Sigmoid colon (tissue), 7 donors: Measurements from ENCODE around the gene HLA-DOB. TPM values are rescaled to one million over a fixed set of nuclear protein-coding genes. Genes with fewer than 3 reads are reported as not detected.

ENCODE experiments used
- DNase-seq: peaks from one replicate; pipeline ENCODE4 v3.0.0-alpha.2; 2019
- H3K27ac ChIP-seq, 4 donors: fragments of 200-600 bp; sonication (generic); one replicate each; pipeline ENCODE4 v1.5.1; 2016 to 2019; ENCODE audit warnings: mild to moderate bottlenecking in 1 of 4
- H3K27me3 ChIP-seq, 3 donors: fragments of 200-600 bp; sonication (generic); one replicate each; pipeline ENCODE4 v1.5.1; 2019; ENCODE audit warnings: mild to moderate bottlenecking in 1 of 3
- H3K36me3 ChIP-seq, 4 donors: fragments of 200-600 bp; sonication (generic); one replicate each; pipeline ENCODE4 v1.5.1; 2016 to 2019
- H3K4me1 ChIP-seq, 4 donors: fragments of 200-600 bp; sonication (generic); one replicate each; pipeline ENCODE4 v1.5.1; 2017 to 2019
- H3K4me3 ChIP-seq, 4 donors: fragments of 200-600 bp; sonication (generic); one replicate each; pipeline ENCODE4 v1.5.1; 2017 to 2019; ENCODE audit warnings: mild to moderate bottlenecking in 2 of 4, moderate library complexity in 1 of 4
- H3K9me3 ChIP-seq, 4 donors: fragments of 200-600 bp in 3 of 4; sonication (generic) in 3 of 4; one replicate each; pipeline versions ENCODE4 v1.5.1 to v1.6.1; 2013 to 2019
- EP300 ChIP-seq, 4 donors: sonication (generic); formaldehyde crosslinking; IDR thresholded peaks; one replicate each; pipeline ENCODE4 v1.6.1; 2017; ENCODE audit warnings: antibody characterized with exemption in 4 of 4
- POLR2A ChIP-seq, 2 donors: fragments of 450-650 bp; IDR thresholded peaks; one replicate each; pipeline ENCODE4 v1.6.1; 2016; ENCODE audit warnings: antibody characterized with exemption in 2 of 2, mild to moderate bottlenecking in 2 of 2, moderate library complexity in 2 of 2
- POLR2AphosphoS5 ChIP-seq, 4 donors: sonication (generic); formaldehyde crosslinking; IDR thresholded peaks; one replicate each; pipeline ENCODE4 v1.6.1; 2017; ENCODE audit warnings: antibody characterized with exemption in 4 of 4
- WGBS, 2 donors: extraction: QIAGEN DNeasy Blood & Tissue Kit; methylation state at CpG; one replicate each; pipeline ENCODE4 v1.1.7; 2013; 5-methylcytosine and 5-hydroxymethylcytosine counted together
- intact Hi-C: fragments of 100-400 bp; cut with DNase I; formaldehyde crosslinking; loops from one replicate; pipeline ENCODE4 v1.15.1; 2023
- polyA plus RNA-seq, 3 donors: library from polyadenylated mRNA; stranded (reverse); fragments of 200-250 nt; gene quantifications; one replicate each; pipeline ENCODE4 v1.2.3, GENCODE V29; 2013
- total RNA-seq, 4 donors: library from RNA; depleted of rRNA; stranded (reverse); fragments of >200 nt; gene quantifications; one replicate each; pipeline ENCODE4 v1.1.0, GENCODE V29; 2016
- TF ChIP-seq, protein P1 (sequence below), 4 experiments: fragments of 450-650 bp in 3 of 4; fragments of 200-600 bp in 1 of 4; IDR thresholded peaks; one replicate each; pipeline ENCODE4 v1.5.1; 2016 to 2019; ENCODE audit warnings: antibody characterized with exemption in 4 of 4, mild to moderate bottlenecking in 3 of 4, moderate library complexity in 2 of 4
- donor health status: healthy with polysubstance abuse.
- donor health status: Bipolar disorder and iron deficiency.
- donor health status: healthy.

HLA-DOB gene
- total and polyA plus RNA-seq, 7 donors: 0.68 to 31.8 (median 1.6) TPM; not detected in 2

DNA sequence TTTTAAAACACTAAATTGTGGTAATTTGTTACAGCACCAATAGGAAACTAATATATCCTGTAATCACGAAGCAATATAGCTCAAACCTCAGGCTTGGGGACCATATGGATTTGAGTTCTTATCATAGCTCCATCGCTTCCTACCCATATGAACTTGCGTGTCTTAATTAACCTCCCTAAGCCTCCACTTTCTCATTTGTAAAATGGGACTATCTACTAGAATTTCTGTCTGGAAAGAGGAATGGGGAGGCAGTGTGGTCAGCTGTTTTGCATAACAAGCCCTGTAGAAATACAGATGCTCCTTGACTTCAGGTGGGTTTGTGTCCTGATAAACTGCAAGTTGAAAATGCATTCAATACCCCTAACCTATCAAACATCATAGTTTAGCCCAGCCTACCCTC is 17.1 kb downstream of the HLA-DOB start:
- peaks cover 0 to 50% (median 0%) of the 10 kb centered on the region in 3 donors for H3K27me3 ChIP-seq
- H3K36me3 ChIP-seq: no peaks in the 10 kb centered on the region
- peaks cover 0 to 6% (median 0%) of the 10 kb centered on the region in 4 donors for H3K9me3 ChIP-seq
- no peak overlapping the region for H3K27ac ChIP-seq
- peaks cover 0 to 9% (median 2%) of the 10 kb centered on the region in 4 donors for H3K4me1 ChIP-seq
- 77 to 83% methylated on average over 3 of the region's 3 CpGs for WGBS, 2 donors
- H3K4me3 ChIP-seq: no peak overlapping the region
- intact Hi-C loops: loop anchor here (10.0 kb wide), 1 partner anchor 555 kb away; no protein-coding TSS in a partner anchor
- no peak for DNase-seq
- no peak for TF ChIP-seq POLR2AphosphoS5 (IDR thresholded peaks at IDR 0.05)
- no peak for TF ChIP-seq POLR2A (IDR thresholded peaks at IDR 0.05)
- TF ChIP-seq, protein P1, sequence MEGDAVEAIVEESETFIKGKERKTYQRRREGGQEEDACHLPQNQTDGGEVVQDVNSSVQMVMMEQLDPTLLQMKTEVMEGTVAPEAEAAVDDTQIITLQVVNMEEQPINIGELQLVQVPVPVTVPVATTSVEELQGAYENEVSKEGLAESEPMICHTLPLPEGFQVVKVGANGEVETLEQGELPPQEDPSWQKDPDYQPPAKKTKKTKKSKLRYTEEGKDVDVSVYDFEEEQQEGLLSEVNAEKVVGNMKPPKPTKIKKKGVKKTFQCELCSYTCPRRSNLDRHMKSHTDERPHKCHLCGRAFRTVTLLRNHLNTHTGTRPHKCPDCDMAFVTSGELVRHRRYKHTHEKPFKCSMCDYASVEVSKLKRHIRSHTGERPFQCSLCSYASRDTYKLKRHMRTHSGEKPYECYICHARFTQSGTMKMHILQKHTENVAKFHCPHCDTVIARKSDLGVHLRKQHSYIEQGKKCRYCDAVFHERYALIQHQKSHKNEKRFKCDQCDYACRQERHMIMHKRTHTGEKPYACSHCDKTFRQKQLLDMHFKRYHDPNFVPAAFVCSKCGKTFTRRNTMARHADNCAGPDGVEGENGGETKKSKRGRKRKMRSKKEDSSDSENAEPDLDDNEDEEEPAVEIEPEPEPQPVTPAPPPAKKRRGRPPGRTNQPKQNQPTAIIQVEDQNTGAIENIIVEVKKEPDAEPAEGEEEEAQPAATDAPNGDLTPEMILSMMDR (IDR thresholded peaks at IDR 0.05): no peak
- no peak for TF ChIP-seq EP300 (IDR thresholded peaks at IDR 0.05)

DNA sequence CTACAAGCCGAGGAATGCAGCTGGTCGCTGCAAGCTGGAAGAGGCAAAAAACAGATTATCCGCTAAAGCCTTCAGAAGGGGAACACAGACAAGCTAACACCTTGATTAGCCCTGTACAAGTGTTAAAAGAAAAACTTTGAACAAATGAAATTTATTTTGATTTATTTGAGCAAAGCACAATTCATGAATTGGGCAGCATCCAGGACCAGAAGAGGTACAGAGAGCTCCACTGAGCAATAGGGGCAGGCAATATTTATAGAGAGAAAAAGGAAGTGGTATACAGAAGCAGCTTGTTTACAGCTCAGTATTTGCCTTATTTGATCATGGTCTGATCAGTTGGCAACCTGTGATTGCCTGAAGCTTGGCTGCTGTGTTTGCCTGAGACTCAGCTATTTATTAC is 17.6 kb downstream of the HLA-DOB start:
- Histone ChIP-seq H3K27me3 (peaks cover 0 to 54% (median 0%) of the 10 kb centered on the region in 3 donors), H3K4me3 (no peak overlapping the region), H3K9me3 (peaks cover 0 to 6% (median 0%) of the 10 kb centered on the region in 4 donors), H3K4me1 (peaks cover 0 to 9% (median 2%) of the 10 kb centered on the region in 4 donors), H3K27ac (no peak overlapping the region), H3K36me3 (no peaks in the 10 kb centered on the region)
- WGBS, 2 donors: 95 to 97% methylated on average over 3 of the region's 3 CpGs
- no peak for TF ChIP-seq POLR2AphosphoS5 (IDR thresholded peaks at IDR 0.05)
- no peak for TF ChIP-seq POLR2A (IDR thresholded peaks at IDR 0.05)
- TF ChIP-seq EP300 (IDR thresholded peaks at IDR 0.05): no peak
- TF ChIP-seq, protein P1 (IDR thresholded peaks at IDR 0.05): no peak
- intact Hi-C loops: no loop called here
- no peak for DNase-seq

DNA sequence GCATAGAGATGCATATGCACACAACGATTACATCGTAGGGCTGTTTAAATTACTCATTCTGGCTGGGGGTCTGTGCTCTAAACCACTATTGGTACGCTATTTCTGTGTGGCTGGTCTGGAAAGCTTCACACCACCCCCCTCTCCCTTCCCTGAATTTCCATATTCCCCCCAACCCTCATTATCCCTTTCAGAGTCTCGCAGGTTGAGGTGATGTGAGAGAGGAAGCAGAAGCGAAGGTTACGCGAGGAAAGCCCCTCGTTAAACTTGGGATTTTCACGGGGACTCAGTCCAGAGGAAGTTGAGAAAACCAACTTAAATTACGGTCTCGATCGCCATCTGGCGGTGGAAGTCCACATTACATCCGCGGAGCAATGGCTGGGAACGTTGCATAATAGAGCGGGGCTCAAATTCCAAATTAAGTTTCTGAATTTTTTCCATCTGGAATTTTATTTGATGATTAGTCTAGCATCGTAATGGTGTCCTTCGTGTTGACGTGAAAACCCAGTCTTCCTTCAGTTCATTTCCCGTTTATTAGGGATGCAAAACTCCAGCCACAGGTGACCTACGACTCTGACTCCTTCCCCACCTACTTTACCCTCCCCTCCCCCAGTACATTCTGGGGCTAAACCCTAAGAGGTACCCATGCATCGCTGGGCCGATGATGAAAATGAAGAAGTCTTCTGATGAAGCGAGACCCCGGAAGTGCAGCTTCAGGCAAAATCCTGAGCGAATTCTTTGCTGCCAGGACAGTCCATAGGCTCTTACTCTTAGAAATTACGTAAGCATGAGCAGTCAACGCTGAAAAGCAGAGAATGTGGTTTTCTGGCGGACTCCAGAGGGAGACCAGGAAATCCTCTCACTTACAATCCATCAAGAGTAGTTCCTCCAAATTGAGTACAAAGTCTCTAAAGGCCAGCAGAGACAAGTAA is 19.7 kb downstream of the HLA-DOB start:
- Histone ChIP-seq H3K27ac (no peak overlapping the region), H3K4me3 (peak overlapping the region in 2 of 4 donors; percentile 14 to 23), H3K9me3 (peaks cover 0 to 6% (median 0%) of the 10 kb centered on the region in 4 donors), H3K36me3 (no peaks in the 10 kb centered on the region), H3K4me1 (peaks cover 0 to 9% (median 2%) of the 10 kb centered on the region in 4 donors), H3K27me3 (peaks cover 0 to 54% (median 0%) of the 10 kb centered on the region in 3 donors)
- peak; percentile 77 for DNase-seq
- TF ChIP-seq, protein P1 (IDR thresholded peaks at IDR 0.05): peak; percentile 62 to 86 (median 84)
- no peak for TF ChIP-seq EP300 (IDR thresholded peaks at IDR 0.05)
- intact Hi-C loops: loop anchor here (2.0 kb wide), 1 partner anchor 382 kb away; no protein-coding TSS in a partner anchor
- 8 to 10% methylated on average over 30 of the region's 30 CpGs for WGBS, 2 donors

DNA sequence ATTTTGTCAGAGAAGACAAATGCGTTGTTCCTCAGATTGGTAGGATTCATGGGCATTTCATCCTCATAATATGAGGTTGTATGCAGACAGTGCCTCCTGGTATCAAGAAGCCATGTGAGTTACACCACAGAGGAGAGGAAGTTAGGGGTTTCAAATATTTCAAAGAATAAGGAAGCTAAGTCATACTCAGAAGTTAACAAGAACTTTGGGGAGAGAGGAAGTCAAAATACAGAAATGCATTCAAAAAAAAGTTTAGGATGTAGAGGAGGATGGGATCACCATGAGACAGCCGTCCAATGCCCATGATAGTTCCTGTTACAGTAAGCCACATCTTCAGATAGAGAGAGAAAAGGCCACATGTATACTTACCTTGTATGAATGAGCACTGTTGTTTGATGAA is 22.3 kb downstream of the HLA-DOB start:
- intact Hi-C loops: no loop called here
- TF ChIP-seq POLR2AphosphoS5 (IDR thresholded peaks at IDR 0.05) (no peak), POLR2A (IDR thresholded peaks at IDR 0.05) (no peak), EP300 (IDR thresholded peaks at IDR 0.05) (no peak)
- TF ChIP-seq, protein P1 (IDR thresholded peaks at IDR 0.05): no peak
- no peak overlapping the region for H3K4me3 ChIP-seq
- WGBS, 2 donors: 49 to 82% methylated on average over 2 of the region's 2 CpGs
- no peak overlapping the region for H3K27ac ChIP-seq
- peaks cover 0 to 9% (median 2%) of the 10 kb centered on the region in 4 donors for H3K4me1 ChIP-seq
- H3K27me3 ChIP-seq: peaks cover 0 to 44% (median 6%) of the 10 kb centered on the region in 3 donors
- H3K36me3 ChIP-seq: no peaks in the 10 kb centered on the region
- peaks cover 0 to 6% (median 0%) of the 10 kb centered on the region in 4 donors for H3K9me3 ChIP-seq
- no peak for DNase-seq
